ENCODE measurements around the gene ADNP. TPM values are rescaled to one million over a fixed set of nuclear protein-coding genes. Genes with fewer than 3 reads are reported as not detected.
A peak's percentile ranks its signal among the peaks of the same experiment; 100 is the strongest.

ADNP gene
- total RNA-seq, 2 experiments from 2014 or later: 51.5 to 94.9 TPM

GRCh38 chr20:50898475-50898874 is 32.8 kb downstream of the ADNP start:
- no peak overlapping the region for H2AFZ ChIP-seq (ENCODE audit: low read length)
- no peaks in the 10 kb centered on the region for H3K4me1 ChIP-seq (ENCODE audit: insufficient read depth, low read length, poor library complexity, severe bottlenecking)
- no peak for DNase-seq (ENCODE audit: low spot score)
- peaks cover 35% of the 10 kb centered on the region for H4K20me1 ChIP-seq (ENCODE audit: insufficient read depth, low read length)
- intact Hi-C loops (cut with micrococcal nuclease; ENCODE audit: unreplicated experiment): no loop called here
- H3K9me3 ChIP-seq (ENCODE audit: low read length): no peaks in the 10 kb centered on the region
- no peak overlapping the region for H3K4me2 ChIP-seq (ENCODE audit: low read length)
- H3K36me3 ChIP-seq (ENCODE audit: insufficient read depth, low read length): peaks cover 100% of the 10 kb centered on the region
- POLR2A ChIA-PET: interaction anchor here (0.7 to 1.3 kb wide), 3 partner anchors 9 to 104 kb away, joined by 4 to 6 read pairs (median 4); partner anchors contain the start of gene BCAS4
- CTCF ChIA-PET (ENCODE audit: unreplicated experiment): no interaction called here
- no peaks in the 10 kb centered on the region for H3K9me2 ChIP-seq (ENCODE audit: insufficient read depth, low read length)
- TF ChIP-seq EZH2phosphoT487 (IDR thresholded peaks at IDR 0.05; ENCODE audit: borderline replicate concordance, low read depth, low read length) (no peak), CTCF (conservative IDR thresholded peaks at IDR 0.05; ENCODE audit: low read length) (no peak)
- peak overlapping the region; percentile 36 for H3K27ac ChIP-seq (ENCODE audit: low read depth, low read length, poor library complexity, severe bottlenecking)
- H3K79me2 ChIP-seq (ENCODE audit: insufficient read depth, low read depth, low read length): peaks cover 63% of the 10 kb centered on the region
- BruUV-seq (replicated peaks): no TSS peak
- H3K4me3 ChIP-seq (ENCODE audit: low read depth, low read length, poor library complexity, severe bottlenecking): no peak overlapping the region

- Histone ChIP-seq H3K9me3 (ENCODE audit: low read length) (no peaks in the 10 kb centered on the region), H3K4me3 (ENCODE audit: low read depth, low read length, poor library complexity, severe bottlenecking) (no peak overlapping the region), H2AFZ (ENCODE audit: low read length) (no peak overlapping the region), H3K27ac (ENCODE audit: low read depth, low read length, poor library complexity, severe bottlenecking) (no peak overlapping the region), H3K79me2 (ENCODE audit: insufficient read depth, low read depth, low read length) (peaks cover 40% of the 10 kb centered on the region; the same call in 1 of the 2 replicates), H3K36me3 (ENCODE audit: insufficient read depth, low read length) (peaks cover 100% of the 10 kb centered on the region), H3K9me2 (ENCODE audit: insufficient read depth, low read length) (no peaks in the 10 kb centered on the region), H3K4me2 (ENCODE audit: low read length) (no peak overlapping the region), H4K20me1 (ENCODE audit: insufficient read depth, low read length) (peaks cover 22% of the 10 kb centered on the region; the same call in 1 of the 2 replicates), H3K4me1 (ENCODE audit: insufficient read depth, low read length, poor library complexity, severe bottlenecking) (peaks cover 3% of the 10 kb centered on the region)
- TF ChIP-seq EZH2phosphoT487 (IDR thresholded peaks at IDR 0.05; ENCODE audit: borderline replicate concordance, low read depth, low read length) (no peak), CTCF (conservative IDR thresholded peaks at IDR 0.05; ENCODE audit: low read length) (no peak)
- no peak for DNase-seq (ENCODE audit: low spot score)
- intact Hi-C loops (cut with micrococcal nuclease; ENCODE audit: unreplicated experiment): no loop called here
- ChIA-PET POLR2A (interaction anchor here (0.6 to 1.2 kb wide), 3 partner anchors 11 to 112 kb away, joined by 3 to 4 read pairs (median 3); no protein-coding TSS in a partner anchor), CTCF (ENCODE audit: unreplicated experiment) (interaction anchor here (0.5 kb wide), 1 partner anchor 109 kb away, joined by 3 read pairs; no protein-coding TSS in a partner anchor)
- BruUV-seq (replicated peaks): no TSS peak
Observed at GRCh38 chr20:50895111-50895830, 36.0 kb downstream of the ADNP start.

GRCh38 chr20:50893620-50894019 is 37.6 kb downstream of the ADNP start:
- no peaks in the 10 kb centered on the region for H3K9me2 ChIP-seq (ENCODE audit: insufficient read depth, low read length)
- H3K4me2 ChIP-seq (ENCODE audit: low read length): no peak overlapping the region
- intact Hi-C loops (cut with micrococcal nuclease; ENCODE audit: unreplicated experiment): no loop called here
- H3K36me3 ChIP-seq (ENCODE audit: insufficient read depth, low read length): peaks cover 100% of the 10 kb centered on the region
- H3K9me3 ChIP-seq (ENCODE audit: low read length): no peaks in the 10 kb centered on the region
- H3K4me3 ChIP-seq (ENCODE audit: low read depth, low read length, poor library complexity, severe bottlenecking): no peak overlapping the region
- no peak overlapping the region for H2AFZ ChIP-seq (ENCODE audit: low read length)
- TF ChIP-seq CTCF (conservative IDR thresholded peaks at IDR 0.05; ENCODE audit: low read length) (no peak), EZH2phosphoT487 (IDR thresholded peaks at IDR 0.05; ENCODE audit: borderline replicate concordance, low read depth, low read length) (no peak)
- H3K4me1 ChIP-seq (ENCODE audit: insufficient read depth, low read length, poor library complexity, severe bottlenecking): peaks cover 6% of the 10 kb centered on the region
- no TSS peak for BruUV-seq (replicated peaks)
- ChIA-PET POLR2A (no interaction called here), CTCF (ENCODE audit: unreplicated experiment) (no interaction called here)
- peaks cover 22% of the 10 kb centered on the region; the same call in 1 of the 2 replicates for H4K20me1 ChIP-seq (ENCODE audit: insufficient read depth, low read length)
- no peak overlapping the region for H3K27ac ChIP-seq (ENCODE audit: low read depth, low read length, poor library complexity, severe bottlenecking)
- no peak for DNase-seq (ENCODE audit: low spot score)
- peaks cover 26% of the 10 kb centered on the region; the same call in 1 of the 2 replicates for H3K79me2 ChIP-seq (ENCODE audit: insufficient read depth, low read depth, low read length)
